Central memory CD8-positive, alpha-beta T cell (primary cell): Measurements from ENCODE around the gene NOLC1.

Experiments used
- ATAC-seq: fragments of 150-1000 bp; cut with Tn5 transposase; replicated peaks from 2 replicates; pipeline ENCODE4 v1.10.0; 2022; ENCODE audit warnings: mild to moderate bottlenecking, moderate FRiP score, moderate number of reproducible peaks; ENCODE audit not compliant: poor library complexity, severe bottlenecking; ENCODE audit errors: extremely low read depth
- DNase-seq, 2 donors: peaks; one replicate each; pipeline ENCODE4 v3.0.0; 2021; ENCODE audit warnings: low spot score in 2 of 2
- H3K27ac Mint-ChIP-seq: one replicate; pipeline ENCODE4 v1.8.0; 2022; ENCODE audit warnings: low read depth, mild to moderate bottlenecking, moderate library complexity, mixed read lengths
- H3K27me3 Mint-ChIP-seq: one replicate; pipeline ENCODE4 v1.8.0; 2022; ENCODE audit warnings: mixed read lengths
- H3K36me3 Mint-ChIP-seq: one replicate; pipeline ENCODE4 v1.8.0; 2022; ENCODE audit warnings: mild to moderate bottlenecking, moderate library complexity, mixed read lengths; ENCODE audit not compliant: insufficient read depth
- H3K4me1 Mint-ChIP-seq: one replicate; pipeline ENCODE4 v1.8.0; 2022; ENCODE audit warnings: mixed read lengths
- H3K4me3 Mint-ChIP-seq: one replicate; pipeline ENCODE4 v1.8.0; 2022; ENCODE audit warnings: mild to moderate bottlenecking, moderate library complexity, mixed read lengths
- H3K9me3 Mint-ChIP-seq: one replicate; pipeline ENCODE4 v1.8.0; 2022; ENCODE audit warnings: mixed read lengths

The NOLC1 gene

GRCh38 chr10:102132563-102133372 is 19.4 kb upstream of the NOLC1 start, which contains the start of gene PPRC1:
PPRC1 (plus strand) TSS chr10:102133040; CDS start chr10:102133069, 29 bp downstream.
- Mint-ChIP-seq H3K4me3 (peak within 1 kb of the TSS; percentile 98), H3K36me3 (peaks cover 10% of the 10 kb centered on the region), H3K27me3 (no peaks in the 10 kb centered on the region), H3K4me1 (peaks cover 38% of the 10 kb centered on the region), H3K27ac (peak within 1 kb of the TSS; percentile 96), H3K9me3 (no peaks in the 10 kb centered on the region)
- DNase-seq (peak; percentile 91 to 97), ATAC-seq (peak; percentile 97)

GRCh38 chr10:102133373-102134195 is 18.6 kb upstream of the NOLC1 start:
- H3K4me1 Mint-ChIP-seq = peaks cover 38% of the 10 kb centered on the region
- ATAC-seq (no peak), DNase-seq (no peak)
- no peaks in the 10 kb centered on the region for H3K9me3 Mint-ChIP-seq
- no peaks in the 10 kb centered on the region for H3K27me3 Mint-ChIP-seq
- H3K36me3 Mint-ChIP-seq = peaks cover 11% of the 10 kb centered on the region
- H3K4me3 Mint-ChIP-seq = peak overlapping the region; percentile 98
- H3K27ac Mint-ChIP-seq = peak overlapping the region; percentile 96

- H3K4me3 Mint-ChIP-seq = peak overlapping the region; percentile 98
- DNase-seq (no peak), ATAC-seq (no peak)
- peak overlapping the region; percentile 96 for H3K27ac Mint-ChIP-seq
- H3K36me3 Mint-ChIP-seq = peaks cover 16% of the 10 kb centered on the region
- peaks cover 38% of the 10 kb centered on the region for H3K4me1 Mint-ChIP-seq
- H3K27me3 Mint-ChIP-seq = no peaks in the 10 kb centered on the region
- H3K9me3 Mint-ChIP-seq = no peaks in the 10 kb centered on the region
Measured at GRCh38 chr10:102134416-102134815, 17.8 kb upstream of the NOLC1 start.

GRCh38 chr10:102135956-102136526 is 16.1 kb upstream of the NOLC1 start:
- Mint-ChIP-seq H3K9me3 (no peaks in the 10 kb centered on the region), H3K36me3 (peaks cover 27% of the 10 kb centered on the region), H3K27me3 (no peaks in the 10 kb centered on the region), H3K4me3 (no peak overlapping the region), H3K27ac (no peak overlapping the region), H3K4me1 (peaks cover 42% of the 10 kb centered on the region)
- DNase-seq (no peak), ATAC-seq (no peak)

GRCh38 chr10:102139281-102140110 is 12.7 kb upstream of the NOLC1 start:
- ATAC-seq (no peak), DNase-seq (no peak)
- Mint-ChIP-seq H3K9me3 (no peaks in the 10 kb centered on the region), H3K4me1 (peaks cover 32% of the 10 kb centered on the region), H3K4me3 (no peak overlapping the region), H3K36me3 (peaks cover 40% of the 10 kb centered on the region), H3K27ac (no peak overlapping the region), H3K27me3 (no peaks in the 10 kb centered on the region)

GRCh38 chr10:102140218-102140617 is 12.0 kb upstream of the NOLC1 start:
- Mint-ChIP-seq H3K9me3 (no peaks in the 10 kb centered on the region), H3K27ac (no peak overlapping the region), H3K27me3 (no peaks in the 10 kb centered on the region), H3K4me1 (peaks cover 25% of the 10 kb centered on the region), H3K4me3 (no peak overlapping the region), H3K36me3 (peaks cover 43% of the 10 kb centered on the region)
- DNase-seq (no peak), ATAC-seq (no peak)

- no peaks in the 10 kb centered on the region for H3K27me3 Mint-ChIP-seq
- H3K36me3 Mint-ChIP-seq = peaks cover 45% of the 10 kb centered on the region
- no peak for ATAC-seq
- peaks cover 17% of the 10 kb centered on the region for H3K4me1 Mint-ChIP-seq
- H3K4me3 Mint-ChIP-seq = no peak overlapping the region
- no peak for DNase-seq
- H3K9me3 Mint-ChIP-seq = no peaks in the 10 kb centered on the region
- H3K27ac Mint-ChIP-seq = no peak overlapping the region
Measured at GRCh38 chr10:102140913-102141540, 11.2 kb upstream of the NOLC1 start.

GRCh38 chr10:102141583-102142107 is 10.5 kb upstream of the NOLC1 start:
- Mint-ChIP-seq H3K27ac (no peak overlapping the region), H3K4me3 (no peak overlapping the region)

GRCh38 chr10:102146971-102147428 is 5.2 kb upstream of the NOLC1 start:
- Mint-ChIP-seq H3K27ac (peak overlapping the region; percentile 65), H3K36me3 (peaks cover 39% of the 10 kb centered on the region), H3K4me1 (peaks cover 19% of the 10 kb centered on the region)

More at GRCh38 chr10:102141583-102142107, 10.5 kb upstream of the NOLC1 start:
- DNase-seq (no peak), ATAC-seq (no peak)
- H3K4me1 Mint-ChIP-seq = peaks cover 16% of the 10 kb centered on the region
- H3K27me3 Mint-ChIP-seq = no peaks in the 10 kb centered on the region
- H3K9me3 Mint-ChIP-seq = no peaks in the 10 kb centered on the region
- H3K36me3 Mint-ChIP-seq = peaks cover 43% of the 10 kb centered on the region

GRCh38 chr10:102147561-102147960 is 4.6 kb upstream of the NOLC1 start:
- peak overlapping the region; percentile 65 for H3K27ac Mint-ChIP-seq
- no peaks in the 10 kb centered on the region for H3K9me3 Mint-ChIP-seq
- H3K36me3 Mint-ChIP-seq = peaks cover 44% of the 10 kb centered on the region
- H3K27me3 Mint-ChIP-seq = no peaks in the 10 kb centered on the region
- no peak overlapping the region for H3K4me3 Mint-ChIP-seq
- peaks cover 23% of the 10 kb centered on the region for H3K4me1 Mint-ChIP-seq
- ATAC-seq (no peak), DNase-seq (no peak)

More at GRCh38 chr10:102146971-102147428, 5.2 kb upstream of the NOLC1 start:
- Mint-ChIP-seq H3K27me3 (no peaks in the 10 kb centered on the region), H3K9me3 (no peaks in the 10 kb centered on the region), H3K4me3 (no peak overlapping the region)
- ATAC-seq = no peak
- DNase-seq = no peak

- no peak overlapping the region for H3K4me3 Mint-ChIP-seq
- no peak overlapping the region for H3K27ac Mint-ChIP-seq
- peaks cover 26% of the 10 kb centered on the region for H3K4me1 Mint-ChIP-seq
- ATAC-seq (no peak), DNase-seq (no peak)
- peaks cover 39% of the 10 kb centered on the region for H3K36me3 Mint-ChIP-seq
- no peaks in the 10 kb centered on the region for H3K27me3 Mint-ChIP-seq
- H3K9me3 Mint-ChIP-seq = no peaks in the 10 kb centered on the region
Measured at GRCh38 chr10:102148275-102148674, 3.9 kb upstream of the NOLC1 start.
